GM12801 (cell line): Measurements from ENCODE around the gene RPS6KC1.

Experiments used
- CTCF ChIP-seq: IDR thresholded peaks from one replicate; pipeline ENCODE4 v1.5.1; 2011; ENCODE audit warnings: control low read depth; ENCODE audit not compliant: insufficient read length; ENCODE audit errors: extremely low read depth

Gene RPS6KC1

GRCh38 chr1:213245260-213245910, 194.3 kb downstream of the RPS6KC1 start:
- no peak for TF ChIP-seq CTCF

GRCh38 chr1:213247038-213247437, 196.0 kb downstream of the RPS6KC1 start:
- no peak for TF ChIP-seq CTCF

GRCh38 chr1:213249395-213249794, 198.4 kb downstream of the RPS6KC1 start:
- no peak for TF ChIP-seq CTCF

- TF ChIP-seq CTCF: no peak
Measured at GRCh38 chr1:213250041-213250440, 199.0 kb downstream of the RPS6KC1 start.

DNA sequence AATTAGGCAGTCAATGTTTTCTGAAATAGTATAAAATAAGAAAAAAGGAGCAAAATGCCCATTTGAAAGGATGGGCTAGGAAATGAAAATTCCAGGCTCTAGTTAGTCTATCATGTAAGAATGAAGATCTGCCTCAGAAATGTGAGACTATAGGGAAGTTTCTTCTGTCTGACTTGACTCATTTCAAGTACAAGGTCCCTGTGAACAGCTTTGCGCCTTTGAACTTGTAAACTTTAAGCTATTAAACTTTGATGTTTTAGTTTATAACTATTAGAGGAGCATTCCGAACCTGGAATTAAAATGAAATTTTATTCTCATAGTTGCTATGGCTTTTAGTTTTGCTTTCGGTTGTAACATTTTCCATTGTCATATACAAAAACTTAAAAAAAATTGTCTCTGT, 199.4 kb downstream of the RPS6KC1 start:
- TF ChIP-seq CTCF: no peak

DNA sequence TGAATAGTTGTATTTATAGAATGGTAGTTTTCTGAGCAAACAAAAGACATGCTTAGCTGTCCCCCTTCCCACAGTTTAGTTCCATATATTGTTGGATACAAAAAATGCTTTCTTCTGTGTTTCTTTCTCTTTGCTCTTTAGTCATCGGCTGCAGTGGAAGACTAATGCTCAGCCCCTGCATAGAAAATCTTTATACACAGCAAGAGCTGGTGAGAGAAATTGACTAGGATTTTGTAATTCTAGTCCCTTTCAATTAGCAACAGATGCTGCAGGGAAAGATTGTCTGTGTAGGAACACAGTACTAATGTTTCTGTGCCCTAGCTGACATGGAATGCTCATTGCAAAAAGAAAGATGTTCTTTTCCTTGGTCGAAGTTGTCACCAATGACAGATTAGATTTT, 200.9 kb downstream of the RPS6KC1 start:
- TF ChIP-seq CTCF: no peak

DNA sequence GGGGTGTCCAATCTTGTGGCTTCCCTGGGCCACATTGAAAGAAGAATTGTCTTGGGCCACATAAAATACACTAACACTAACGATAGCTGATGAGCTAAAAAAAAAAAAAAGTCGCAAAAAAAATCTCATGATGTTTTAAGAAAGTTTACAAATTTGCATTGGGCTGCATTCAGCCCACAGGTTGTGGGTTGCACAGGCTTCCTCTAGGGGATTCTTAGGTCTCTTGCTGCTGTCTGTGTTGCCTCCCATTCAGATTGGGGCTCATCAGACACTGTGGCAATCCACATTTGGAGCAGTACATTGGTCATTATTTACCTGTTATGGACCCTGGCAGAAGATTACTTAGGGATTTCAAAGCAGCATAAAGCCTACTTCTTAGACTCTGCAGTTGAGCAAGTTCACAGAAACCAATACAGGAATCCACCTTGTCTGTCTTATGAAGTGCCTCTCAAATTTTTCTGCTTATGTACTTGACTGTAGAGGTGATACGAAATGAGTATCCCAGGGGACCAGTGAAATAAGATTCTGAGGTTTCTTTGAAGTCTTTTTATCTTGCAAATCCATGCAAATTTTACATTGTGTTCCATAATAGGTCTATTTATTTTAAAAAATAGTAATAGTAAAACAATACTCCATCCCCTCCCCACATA, 205.5 kb downstream of the RPS6KC1 start:
- TF ChIP-seq CTCF: no peak
